Superior temporal gyrus (tissue), 1 donor: ENCODE data around the gene MSANTD2.

Source experiments
- DNase-seq: peaks from one replicate; pipeline ENCODE4 v3.0.0-alpha.2; 2016; ENCODE audit errors: extremely low spot score

Gene MSANTD2

GRCh38 chr11:124800226-124800929 lies at the start of gene MSANTD2:
MSANTD2 (minus strand) TSS chr11:124800406; CDS start chr11:124800380, 26 bp downstream.
- DNase-seq: peak; percentile 84

- no peak for DNase-seq
These were observed 46.0 kb upstream of the MSANTD2 start for GRCh38 chr11:124846070-124846673.

DNA sequence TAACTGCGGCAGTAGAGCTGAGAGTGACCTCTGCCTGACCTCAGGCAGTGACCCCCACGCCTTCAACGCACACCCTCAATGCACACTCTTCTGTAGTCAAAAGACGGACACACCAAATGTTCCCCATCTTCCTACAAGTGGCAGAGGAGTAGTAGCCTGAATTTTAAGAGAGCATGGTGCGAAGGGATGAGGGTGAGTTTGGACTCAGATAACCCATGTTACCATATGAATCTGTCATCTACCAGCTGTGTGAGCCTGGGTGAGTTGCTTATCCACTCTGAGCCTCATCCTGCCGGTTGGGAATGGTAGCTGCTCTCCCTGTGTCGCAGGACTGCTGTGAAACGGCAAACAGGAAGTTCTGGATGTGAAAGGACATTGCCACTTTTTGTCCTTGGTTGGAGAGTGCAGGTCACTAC lies 44.5 kb upstream of the MSANTD2 start:
- no peak for DNase-seq

- no peak for DNase-seq
These were observed 43.4 kb upstream of the MSANTD2 start for GRCh38 chr11:124843616-124843910.

DNA sequence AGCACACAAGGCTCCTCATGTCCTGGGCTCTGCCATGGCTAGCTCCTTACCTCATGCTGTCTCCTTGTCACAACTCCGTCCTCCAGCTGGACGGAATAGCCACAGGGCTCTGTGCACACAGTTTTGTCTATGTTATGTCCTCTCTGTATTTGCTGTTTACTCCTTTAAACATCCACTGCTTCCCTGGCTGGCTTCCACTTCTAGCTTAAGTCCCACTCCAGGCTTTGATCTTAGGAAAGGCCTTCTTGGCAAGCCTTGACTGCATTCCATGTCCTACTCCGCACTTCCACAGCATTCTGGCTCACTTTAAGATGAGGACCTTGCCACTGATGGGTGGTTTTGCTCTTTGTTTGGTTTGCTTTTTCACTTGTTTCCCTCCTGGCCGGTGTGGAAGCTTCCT lies 42.1 kb upstream of the MSANTD2 start:
- DNase-seq: no peak

DNA sequence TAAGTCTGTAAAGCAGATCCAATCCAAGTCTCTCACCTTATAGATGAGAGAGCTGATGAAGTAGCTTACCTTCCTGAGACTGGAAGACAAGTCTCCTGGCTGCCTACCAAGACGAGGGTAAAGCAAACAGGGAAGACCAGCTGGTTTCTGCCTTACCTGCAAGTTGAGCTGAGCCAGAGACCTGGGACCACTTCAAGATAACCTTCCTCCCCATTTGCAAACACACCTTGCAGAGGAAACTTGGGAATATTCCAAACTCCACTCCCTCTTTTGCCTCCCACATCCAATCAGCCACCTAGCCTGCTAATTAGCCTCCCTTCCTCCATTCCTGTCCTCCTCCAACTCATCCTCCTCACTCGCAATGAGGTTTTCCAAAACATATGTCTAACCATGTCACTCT lies 41.6 kb upstream of the MSANTD2 start:
- DNase-seq: no peak

- DNase-seq: no peak
These were observed 41.0 kb upstream of the MSANTD2 start for GRCh38 chr11:124841201-124841600.

GRCh38 chr11:124840666-124841065 lies 40.5 kb upstream of the MSANTD2 start:
- no peak for DNase-seq

DNA sequence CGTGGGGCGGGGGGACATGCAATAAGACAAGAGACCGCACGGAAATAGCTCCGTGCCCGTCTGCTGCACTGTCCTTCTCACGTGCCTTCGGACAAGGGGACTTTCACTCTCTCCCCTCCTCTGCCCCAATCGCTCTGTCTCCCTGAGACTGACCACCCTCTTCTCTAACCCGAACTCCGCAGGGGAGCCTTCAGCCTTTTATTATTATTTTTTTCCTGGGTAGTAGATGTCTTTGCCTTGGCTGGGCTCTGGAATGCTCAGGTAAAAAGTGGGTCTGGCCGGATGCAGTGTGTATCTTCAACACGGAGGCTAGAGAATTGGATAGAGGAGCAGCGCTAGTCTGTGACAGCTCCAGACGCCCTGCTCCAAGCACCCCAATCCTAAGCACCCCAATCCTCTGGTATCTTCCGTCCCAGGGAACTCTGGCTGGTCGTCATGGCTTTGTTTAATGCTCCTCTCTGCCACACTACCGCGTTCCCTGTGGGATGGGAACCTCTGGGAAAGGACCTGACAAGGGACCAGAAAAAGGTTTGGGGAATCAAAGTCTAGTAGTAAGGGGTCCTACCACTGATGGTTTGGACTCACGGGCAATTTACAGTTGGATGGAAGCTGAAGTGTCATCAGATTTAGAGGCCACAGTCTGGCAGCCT lies 39.9 kb upstream of the MSANTD2 start:
- DNase-seq: no peak

DNA sequence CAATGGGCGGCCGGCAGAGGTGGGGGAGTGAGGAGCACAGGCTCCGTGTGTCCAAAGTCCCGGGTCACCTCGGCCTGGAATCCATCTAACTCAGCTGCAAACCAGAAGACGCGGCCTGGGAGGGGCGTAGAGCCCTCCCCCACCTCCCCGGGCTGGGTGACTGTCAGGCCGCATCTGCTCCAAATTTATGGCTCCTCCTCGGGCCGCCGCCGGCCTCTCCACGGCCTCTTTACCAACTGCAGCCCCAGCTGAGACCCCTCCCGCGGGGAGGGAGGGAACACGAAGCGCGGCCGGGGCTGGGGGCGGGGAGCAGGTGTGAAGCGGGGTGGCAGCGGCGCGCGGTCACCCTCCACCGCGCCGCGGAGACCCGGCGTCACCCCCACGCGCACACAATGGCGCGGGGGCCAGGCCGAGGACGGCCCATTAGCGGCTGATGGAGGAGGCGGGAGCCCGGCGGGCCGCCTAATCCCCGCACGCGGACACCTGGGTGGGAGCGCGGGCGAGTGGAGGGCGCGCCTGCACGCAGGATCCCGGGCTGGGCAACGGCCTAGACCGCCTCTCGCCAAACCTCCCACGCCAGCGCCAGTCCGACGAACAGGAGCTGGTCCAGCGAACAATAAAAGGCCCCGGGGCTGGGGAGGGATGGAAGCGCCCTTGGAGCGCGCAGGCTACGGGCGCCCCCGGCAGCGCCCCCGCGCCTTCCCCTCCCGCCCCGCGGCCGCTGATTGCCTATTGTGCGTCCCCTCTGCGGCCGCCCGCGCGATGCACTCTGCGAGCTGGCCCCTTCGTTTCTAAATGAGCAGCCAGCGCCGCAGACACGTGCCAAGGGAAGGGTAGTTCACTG lies 39.1 kb upstream of the MSANTD2 start:
- no peak for DNase-seq

- no peak for DNase-seq
These were observed 38.6 kb upstream of the MSANTD2 start for GRCh38 chr11:124838805-124839127.

- DNase-seq: peak; percentile 83
These were observed 37.3 kb upstream of the MSANTD2 start for GRCh38 chr11:124837491-124837856.

- no peak for DNase-seq
These were observed 35.7 kb upstream of the MSANTD2 start for GRCh38 chr11:124835918-124836317.

DNA sequence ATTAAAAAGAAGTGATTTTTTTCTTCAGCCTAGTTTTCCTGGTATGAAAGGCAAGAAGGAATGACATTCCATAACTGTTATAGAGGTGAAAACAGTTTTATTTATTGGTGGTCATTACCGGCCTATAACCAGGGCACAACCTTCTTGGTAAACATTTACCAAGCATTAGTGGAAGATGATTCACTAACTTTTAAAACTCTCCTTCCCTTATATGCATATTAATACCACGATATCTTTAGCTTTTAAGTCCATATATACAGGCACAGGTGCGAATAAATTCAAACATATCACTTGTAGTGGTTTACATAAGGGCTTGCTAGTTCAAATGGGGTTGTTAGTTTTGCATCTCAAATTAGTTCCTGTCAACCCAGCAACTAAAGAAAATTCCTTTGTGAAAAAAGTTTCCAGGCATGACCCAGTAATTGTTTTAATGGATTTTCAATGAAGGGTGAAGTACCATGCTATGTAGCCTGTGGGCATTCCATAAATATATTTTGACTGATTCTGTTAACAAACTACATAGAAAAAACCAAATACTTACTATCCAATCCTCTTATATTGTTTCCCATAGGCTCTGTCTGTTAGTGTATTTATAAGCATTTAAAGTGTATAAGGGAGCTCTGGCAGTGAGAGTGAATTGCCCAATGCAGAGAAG lies 34.4 kb upstream of the MSANTD2 start:
- no peak for DNase-seq

- no peak for DNase-seq
These were observed 32.4 kb upstream of the MSANTD2 start for GRCh38 chr11:124832571-124832970.

- no peak for DNase-seq
These were observed 31.7 kb upstream of the MSANTD2 start for GRCh38 chr11:124831897-124832296.

GRCh38 chr11:124830749-124831148 lies 30.5 kb upstream of the MSANTD2 start:
- DNase-seq: no peak

DNA sequence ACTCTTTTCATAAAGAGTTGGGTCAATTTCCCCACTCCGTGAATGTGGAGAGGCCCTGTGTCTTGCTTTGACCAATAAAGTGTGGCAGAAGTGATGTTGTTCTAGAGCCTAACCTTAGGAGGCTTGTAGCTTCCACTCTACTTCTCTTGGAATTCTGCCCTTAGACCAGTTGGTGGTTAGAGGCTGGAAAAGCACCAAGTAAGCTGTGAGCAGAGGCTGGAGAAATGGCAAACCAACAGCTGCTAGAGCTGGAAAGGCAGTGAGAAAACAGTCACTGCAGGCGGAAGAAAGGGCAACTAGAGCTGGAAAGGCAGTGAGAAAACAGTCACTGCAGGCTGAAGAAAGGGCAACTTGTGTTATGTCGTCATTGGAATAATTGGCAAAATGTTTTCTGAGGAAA lies 29.8 kb upstream of the MSANTD2 start:
- DNase-seq: peak; percentile 44

DNA sequence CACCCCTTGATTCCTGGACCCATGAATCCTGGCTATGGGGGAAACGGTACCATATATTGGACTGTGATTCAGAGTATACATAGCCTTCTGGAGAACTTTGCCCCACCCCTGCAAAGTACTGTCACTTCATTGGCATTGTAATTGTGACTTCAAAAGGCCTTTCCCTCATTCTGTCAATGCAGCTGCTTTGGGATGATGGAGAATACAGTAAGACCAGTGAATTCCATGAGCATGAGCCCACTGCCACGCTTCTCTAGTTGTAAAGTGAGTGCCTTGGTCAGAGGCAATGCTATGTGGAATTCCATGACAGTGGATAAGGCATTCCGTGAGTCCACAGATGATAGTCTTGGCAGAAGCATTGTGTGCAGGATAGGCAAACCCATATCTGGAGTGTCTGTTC lies 25.7 kb upstream of the MSANTD2 start:
- no peak for DNase-seq

DNA sequence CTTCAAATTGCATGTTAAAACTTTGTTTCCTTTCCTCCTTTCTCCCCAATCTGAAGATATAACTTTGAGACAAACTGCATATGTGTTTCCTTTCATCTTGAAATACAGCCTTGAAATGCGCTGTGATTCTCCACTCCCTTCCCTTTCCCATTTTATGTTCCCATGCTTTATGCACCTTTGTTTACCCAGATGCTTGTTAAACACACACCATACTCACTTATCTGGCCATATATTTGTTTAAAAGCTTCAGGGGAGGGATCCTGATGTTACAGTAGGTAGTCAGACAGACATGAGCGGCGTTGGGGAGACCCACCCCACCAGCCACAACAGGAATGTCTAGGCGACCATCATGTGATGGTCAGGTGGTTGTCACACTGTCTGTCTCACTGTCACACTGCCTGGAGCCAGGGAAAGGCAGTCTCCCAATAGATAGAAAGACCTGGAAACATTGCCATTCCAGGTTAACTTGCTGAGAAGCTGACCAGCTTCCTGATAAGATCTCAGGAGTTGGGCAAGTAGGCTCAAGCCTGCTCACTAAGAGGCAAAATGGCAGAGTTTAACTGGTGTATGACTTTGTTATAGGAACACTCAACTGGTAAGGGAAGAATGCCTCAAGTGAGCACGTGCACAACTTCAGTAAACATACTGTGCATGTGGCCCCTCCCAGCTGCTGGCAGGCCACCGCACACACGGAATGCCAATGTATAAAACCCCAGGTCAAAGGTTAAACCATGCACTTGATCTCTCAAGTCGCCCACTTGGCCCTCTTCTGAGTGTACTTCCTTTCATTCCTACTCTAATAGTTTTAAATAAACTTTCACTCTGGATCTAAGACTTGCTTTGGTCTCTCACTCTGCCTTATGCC lies 23.5 kb upstream of the MSANTD2 start:
- no peak for DNase-seq
